ENCODE measurements around the gene TRNP1.

DNA sequence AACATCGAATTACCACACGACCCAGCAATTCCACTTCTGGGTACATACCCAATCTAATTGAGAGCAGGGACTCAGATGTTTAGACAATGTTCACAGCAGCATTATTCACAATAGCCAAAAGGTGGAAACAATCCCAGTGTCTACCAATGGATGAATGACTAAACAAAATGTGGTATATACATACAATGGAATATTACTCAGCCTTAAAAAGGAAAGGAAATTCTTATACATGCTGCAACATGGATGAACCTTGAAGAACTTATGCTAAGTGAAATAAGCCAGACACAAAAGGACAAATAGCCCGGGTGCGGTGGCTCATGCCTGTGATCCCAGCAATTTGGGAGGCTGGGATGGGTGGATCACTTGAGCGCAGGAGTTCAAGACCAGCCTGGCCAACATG is 40.1 kb upstream of the TRNP1 start:
- TF ChIP-seq ZNF274 (IDR thresholded peaks at IDR 0.05; ENCODE audit: low read depth, low read length) (no peak), YY1 (IDR thresholded peaks at IDR 0.05; ENCODE audit: insufficient read depth, insufficient read length) (no peak), SUZ12 (IDR thresholded peaks at IDR 0.05; ENCODE audit: extremely low read depth, insufficient read depth, insufficient read length) (no peak)
